Epithelial cell of proximal tubule (primary cell): ENCODE measurements around the gene PRSS1. TPM values are rescaled to one million over a fixed set of nuclear protein-coding genes. Genes with fewer than 3 reads are reported as not detected.

Source experiments
- DNase-seq: peaks from one replicate; pipeline ENCODE4 v3.0.0-alpha.2; 2011; ENCODE audit warnings: low read depth
- H3K4me3 ChIP-seq: 2 replicates; pipeline ENCODE4 v1.5.1; 2011; ENCODE audit warnings: low read depth, mild to moderate bottlenecking, low read length
- CTCF ChIP-seq: conservative IDR thresholded peaks from 2 replicates; pipeline ENCODE4 v1.5.1; 2012; ENCODE audit warnings: low read depth, mild to moderate bottlenecking, low read length
- total RNA-seq: library from RNA; depleted of rRNA; stranded (reverse); fragments of >200 nt; gene quantifications from 2 replicates; pipeline ENCODE4 v1.2.3, GENCODE V29; 2015

Gene PRSS1
- total RNA-seq, 1 donor from 2014 or later: not detected

GRCh38 chr7:142712617-142712957 lies 36.7 kb upstream of the PRSS1 start:
- no peak for DNase-seq
- H3K4me3 ChIP-seq: no peak overlapping the region
- no peak for TF ChIP-seq CTCF

GRCh38 chr7:142714375-142714774 lies 34.9 kb upstream of the PRSS1 start:
- H3K4me3 ChIP-seq: no peak overlapping the region
- TF ChIP-seq CTCF: no peak
- no peak for DNase-seq

DNA sequence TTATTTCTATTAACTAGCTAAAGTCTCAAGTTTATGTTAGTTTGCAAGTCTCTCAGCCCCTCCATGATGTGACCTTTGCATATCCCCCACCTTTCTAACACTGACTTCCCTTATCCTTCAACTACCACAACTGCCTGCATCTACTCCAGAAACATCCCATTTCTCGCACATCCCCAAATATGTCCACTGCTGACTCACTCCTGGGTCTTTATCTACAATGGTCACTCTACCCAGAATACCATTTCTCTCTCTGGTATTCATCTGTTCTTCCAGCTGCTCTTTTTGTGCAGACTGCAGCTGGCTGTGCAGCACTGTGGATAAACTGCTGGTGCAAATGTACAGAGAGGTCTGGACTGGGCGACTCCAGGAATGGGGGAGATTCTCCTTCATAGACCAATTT lies 32.7 kb upstream of the PRSS1 start:
- H3K4me3 ChIP-seq: no peak overlapping the region
- TF ChIP-seq CTCF: no peak
- DNase-seq: no peak

DNA sequence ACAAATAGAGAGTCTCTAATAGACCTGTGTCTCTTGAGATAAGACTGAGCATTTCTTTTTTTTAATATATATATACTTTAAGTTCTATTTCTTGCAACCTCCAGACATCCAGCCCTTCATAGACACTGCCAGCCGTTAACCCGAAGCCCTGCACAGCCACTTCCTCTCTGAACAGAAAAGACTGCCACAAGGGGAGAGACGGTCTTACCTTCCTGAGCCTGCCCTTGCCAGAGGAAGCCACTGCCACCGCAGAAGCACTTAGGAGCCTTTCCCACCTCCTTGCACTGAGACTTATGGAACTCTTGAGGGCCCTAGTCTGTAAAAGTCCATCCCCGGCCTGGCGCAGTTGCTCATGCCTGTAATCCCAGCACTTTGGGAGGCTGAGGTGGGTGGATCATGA lies 31.8 kb upstream of the PRSS1 start:
- TF ChIP-seq CTCF: no peak
- no peak overlapping the region for H3K4me3 ChIP-seq
- DNase-seq: no peak

DNA sequence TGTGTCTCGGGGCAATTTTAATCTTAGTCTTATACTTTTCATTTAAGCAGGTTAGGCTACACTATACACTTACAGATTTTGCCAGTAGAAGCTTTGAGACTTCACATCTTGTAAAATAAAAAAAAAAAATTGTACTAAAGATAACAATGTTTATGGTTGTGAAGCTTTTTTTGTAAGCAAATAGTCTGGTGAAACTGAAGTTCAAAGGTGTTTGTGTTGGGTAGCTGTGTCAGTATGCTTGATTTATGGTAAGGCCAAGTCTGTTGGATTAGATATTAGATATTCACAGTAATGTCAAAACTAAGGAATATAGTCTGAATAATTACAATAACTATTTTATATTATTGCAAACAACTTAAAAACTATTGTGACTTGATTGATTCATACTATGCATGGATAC lies 31.0 kb upstream of the PRSS1 start:
- DNase-seq: no peak
- TF ChIP-seq CTCF: no peak
- no peak overlapping the region for H3K4me3 ChIP-seq

GRCh38 chr7:142720172-142720773 lies 29.0 kb upstream of the PRSS1 start:
- no peak overlapping the region for H3K4me3 ChIP-seq
- no peak for TF ChIP-seq CTCF
- DNase-seq: no peak

DNA sequence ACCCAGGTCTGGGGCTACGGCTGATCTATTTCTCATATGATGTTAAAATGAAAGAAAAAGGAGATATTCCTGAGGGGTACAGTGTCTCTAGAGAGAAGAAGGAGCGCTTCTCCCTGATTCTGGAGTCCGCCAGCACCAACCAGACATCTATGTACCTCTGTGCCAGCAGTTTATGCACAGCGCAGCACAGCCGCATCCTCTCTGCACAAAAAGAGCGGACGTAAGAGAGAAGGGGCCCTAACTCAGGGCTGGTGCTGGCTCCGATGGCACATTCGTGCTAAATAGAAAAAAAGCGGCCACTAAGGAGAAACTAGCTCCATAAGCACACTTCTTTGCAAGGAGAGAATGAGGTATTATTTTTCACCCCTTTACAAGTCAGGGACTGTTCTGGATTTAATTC lies 28.3 kb upstream of the PRSS1 start:
- no peak for DNase-seq
- no peak overlapping the region for H3K4me3 ChIP-seq
- no peak for TF ChIP-seq CTCF
